ENCODE data around the gene IQSEC1. TPM values are rescaled to one million over a fixed set of nuclear protein-coding genes. Genes with fewer than 3 reads are reported as not detected.
A peak's percentile ranks its signal among the peaks of the same experiment; 100 is the strongest.

IQSEC1 gene
- total RNA-seq, 2 donors from 2014 or later: 58.2 to 94.2 TPM

GRCh38 chr3:13111173-13111872 lies 38.1 kb upstream of the IQSEC1 start:
- H3K27me3 ChIP-seq (replicated peaks; ENCODE audit: insufficient read depth): no peaks in the 10 kb centered on the region

GRCh38 chr3:13110678-13111116 lies 37.5 kb upstream of the IQSEC1 start:
- intact Hi-C loops (cut with DNase I): no loop called here
- TF ChIP-seq POLR2AphosphoS5 (IDR thresholded peaks at IDR 0.05): peak; percentile 65
- no peak for TF ChIP-seq CTCF (IDR thresholded peaks at IDR 0.05)
- TF ChIP-seq POLR2A (IDR thresholded peaks at IDR 0.05): no peak
- Histone ChIP-seq H3K9me3 (no peaks in the 10 kb centered on the region), H3K4me3 (no peak overlapping the region), H3K4me1 (replicated peaks) (peaks cover 6% of the 10 kb centered on the region), H3K36me3 (no peaks in the 10 kb centered on the region), H3K27ac (peak overlapping the region; percentile 15 to 40), H3K27me3 (replicated peaks; ENCODE audit: insufficient read depth) (no peaks in the 10 kb centered on the region)
- WGBS: 29% methylated on average over 8 of the region's 8 CpGs
- DNase-seq (ENCODE audit: low spot score): peak; percentile 70

More at GRCh38 chr3:13111173-13111872, 38.1 kb upstream of the IQSEC1 start:
- intact Hi-C loops (cut with DNase I): no loop called here
- WGBS: 41% methylated on average over 9 of the region's 9 CpGs
- no peak overlapping the region for H3K4me3 ChIP-seq
- peak; percentile 84 for DNase-seq (ENCODE audit: low spot score)
- H3K4me1 ChIP-seq (replicated peaks): peaks cover 6% of the 10 kb centered on the region
- peak overlapping the region; percentile 15 to 40 for H3K27ac ChIP-seq
- H3K36me3 ChIP-seq: no peaks in the 10 kb centered on the region
- TF ChIP-seq POLR2A (IDR thresholded peaks at IDR 0.05) (no peak), POLR2AphosphoS5 (IDR thresholded peaks at IDR 0.05) (peak; percentile 73)
- no peaks in the 10 kb centered on the region for H3K9me3 ChIP-seq

GRCh38 chr3:13109516-13109915 lies 36.3 kb upstream of the IQSEC1 start:
- H3K27me3 ChIP-seq (replicated peaks; ENCODE audit: insufficient read depth): no peaks in the 10 kb centered on the region
- no peaks in the 10 kb centered on the region for H3K9me3 ChIP-seq
- no peak for DNase-seq (ENCODE audit: low spot score)
- TF ChIP-seq POLR2A (IDR thresholded peaks at IDR 0.05): no peak
- TF ChIP-seq POLR2AphosphoS5 (IDR thresholded peaks at IDR 0.05): no peak
- TF ChIP-seq CTCF (IDR thresholded peaks at IDR 0.05): no peak
- H3K27ac ChIP-seq: no peak overlapping the region
- no peak overlapping the region for H3K4me3 ChIP-seq
- intact Hi-C loops (cut with DNase I): no loop called here
- H3K4me1 ChIP-seq (replicated peaks): peaks cover 6% of the 10 kb centered on the region
- H3K36me3 ChIP-seq: no peaks in the 10 kb centered on the region
- 95% methylated on average over 5 of the region's 5 CpGs for WGBS

GRCh38 chr3:13108861-13109260 lies 35.6 kb upstream of the IQSEC1 start:
- H3K27ac ChIP-seq: no peak overlapping the region
- H3K4me1 ChIP-seq (replicated peaks): peaks cover 6% of the 10 kb centered on the region
- H3K9me3 ChIP-seq: no peaks in the 10 kb centered on the region
- 94% methylated on average over 12 of the region's 12 CpGs for WGBS
- no peak for DNase-seq (ENCODE audit: low spot score)
- H3K4me3 ChIP-seq: no peak overlapping the region
- TF ChIP-seq POLR2AphosphoS5 (IDR thresholded peaks at IDR 0.05) (no peak), POLR2A (IDR thresholded peaks at IDR 0.05) (no peak), CTCF (IDR thresholded peaks at IDR 0.05) (no peak)
- no peaks in the 10 kb centered on the region for H3K27me3 ChIP-seq (replicated peaks; ENCODE audit: insufficient read depth)
- no peaks in the 10 kb centered on the region for H3K36me3 ChIP-seq
- intact Hi-C loops (cut with DNase I): no loop called here

GRCh38 chr3:13107661-13108060 lies 34.4 kb upstream of the IQSEC1 start:
- no peak overlapping the region for H3K4me3 ChIP-seq
- H3K9me3 ChIP-seq: no peaks in the 10 kb centered on the region
- intact Hi-C loops (cut with DNase I): no loop called here
- peaks cover 6% of the 10 kb centered on the region for H3K4me1 ChIP-seq (replicated peaks)
- no peaks in the 10 kb centered on the region for H3K27me3 ChIP-seq (replicated peaks; ENCODE audit: insufficient read depth)
- TF ChIP-seq POLR2AphosphoS5 (IDR thresholded peaks at IDR 0.05): no peak
- TF ChIP-seq CTCF (IDR thresholded peaks at IDR 0.05): no peak
- no peak for TF ChIP-seq POLR2A (IDR thresholded peaks at IDR 0.05)
- no peak overlapping the region for H3K27ac ChIP-seq
- 82% methylated on average over 13 of the region's 13 CpGs for WGBS
- DNase-seq (ENCODE audit: low spot score): no peak
- no peaks in the 10 kb centered on the region for H3K36me3 ChIP-seq

All from prostate gland (tissue), 2 donors.